GM19438 (cell line): ENCODE measurements around the gene PIK3C2B.

Experiments
- ATAC-seq: cut with Tn5 transposase; IDR thresholded peaks from one replicate; pipeline ENCODE4 v1.9.1; 2021; ENCODE audit warnings: low read depth; ENCODE audit not compliant: unreplicated experiment

The PIK3C2B gene

GRCh38 chr1:204445860-204446412 is 48.7 kb downstream of the PIK3C2B start:
- ATAC-seq, result no peak
